NCI-H1048 (cell line): ENCODE data around the gene USP48.

Experiments
- DNase-seq: peaks from one replicate; lab custom pipeline; 2025; lab: John Stamatoyannopoulos, UW

Gene USP48

DNA sequence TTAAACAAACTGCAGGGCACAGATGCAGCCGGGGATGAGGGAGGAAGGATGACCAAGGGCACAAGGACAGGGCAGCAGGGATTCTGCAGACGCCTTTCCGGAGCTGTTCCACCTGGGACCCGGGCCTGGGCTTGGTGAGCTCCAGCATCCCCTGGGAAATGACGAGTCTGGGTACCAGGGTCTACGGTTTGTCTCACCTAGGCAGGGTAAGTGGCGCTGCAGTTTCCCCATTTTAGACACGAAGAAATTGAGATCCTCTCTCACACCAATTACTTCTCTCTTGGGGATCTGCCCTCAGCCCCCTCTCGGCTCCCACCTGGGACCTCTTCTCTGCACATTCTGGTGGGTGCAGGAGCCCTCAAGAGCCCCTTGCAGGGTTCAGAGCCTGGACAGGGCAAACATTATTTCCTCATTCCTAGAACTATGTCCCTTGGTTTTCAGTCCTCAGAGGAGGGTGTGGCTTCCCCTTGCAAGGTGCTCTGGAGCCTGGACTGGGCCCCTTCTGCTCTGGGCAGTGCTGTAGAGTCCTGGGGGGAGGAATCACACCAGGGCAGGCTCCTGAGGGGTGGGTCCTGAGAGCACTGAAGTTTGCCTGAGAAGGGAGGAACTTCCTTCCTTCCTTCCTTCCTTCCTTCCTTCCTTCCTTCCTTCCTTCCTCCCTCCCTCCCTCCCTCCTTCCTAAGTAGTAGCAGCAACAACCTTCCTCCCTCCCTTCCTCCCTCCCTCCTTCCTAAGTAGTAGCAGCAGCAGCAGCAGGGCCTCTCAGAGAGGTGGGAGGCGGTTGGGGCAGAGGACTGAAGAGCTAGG lies 129.8 kb downstream of the USP48 start:
- no peak for DNase-seq

DNA sequence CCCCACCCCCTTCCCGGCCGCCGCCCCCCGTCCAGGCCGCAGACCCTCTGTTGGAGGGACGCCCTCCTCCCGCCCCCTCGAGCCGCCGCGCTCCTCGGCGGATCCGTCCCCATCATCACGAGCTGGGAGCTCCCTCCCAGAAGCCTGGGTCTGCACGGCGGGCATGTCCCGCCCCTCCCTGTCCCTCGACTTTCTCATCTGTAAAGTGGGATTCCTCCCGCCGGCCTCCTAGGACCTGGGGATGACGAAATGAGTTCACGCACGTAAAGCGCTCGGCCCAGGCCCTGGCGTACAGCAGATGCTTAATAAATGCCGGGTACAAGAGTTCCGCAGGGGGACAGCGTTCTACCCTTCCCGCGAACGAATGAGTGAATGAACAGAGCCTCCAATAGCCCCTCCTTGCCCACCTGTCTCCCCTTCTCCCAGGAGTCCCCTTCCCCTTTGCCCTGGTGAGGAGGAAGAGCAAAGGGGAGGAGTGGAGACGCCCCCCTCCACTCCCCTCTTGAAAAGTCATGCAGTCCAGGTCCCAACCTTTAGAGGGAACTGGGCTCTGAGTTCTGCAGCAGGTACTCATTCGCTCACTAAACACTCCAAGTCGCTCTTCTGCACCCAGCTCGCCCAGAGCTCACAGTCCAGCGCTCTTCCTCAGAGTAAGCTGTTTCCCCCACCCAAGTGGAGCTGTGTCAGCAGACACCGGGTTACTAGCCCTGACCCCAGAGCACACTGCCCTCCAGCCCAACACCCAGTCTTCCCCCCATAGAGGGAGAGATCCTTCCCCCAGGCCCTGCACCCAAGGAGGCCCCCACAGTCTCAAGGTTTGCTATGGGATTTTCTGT lies 130.6 kb downstream of the USP48 start:
- no peak for DNase-seq

DNA sequence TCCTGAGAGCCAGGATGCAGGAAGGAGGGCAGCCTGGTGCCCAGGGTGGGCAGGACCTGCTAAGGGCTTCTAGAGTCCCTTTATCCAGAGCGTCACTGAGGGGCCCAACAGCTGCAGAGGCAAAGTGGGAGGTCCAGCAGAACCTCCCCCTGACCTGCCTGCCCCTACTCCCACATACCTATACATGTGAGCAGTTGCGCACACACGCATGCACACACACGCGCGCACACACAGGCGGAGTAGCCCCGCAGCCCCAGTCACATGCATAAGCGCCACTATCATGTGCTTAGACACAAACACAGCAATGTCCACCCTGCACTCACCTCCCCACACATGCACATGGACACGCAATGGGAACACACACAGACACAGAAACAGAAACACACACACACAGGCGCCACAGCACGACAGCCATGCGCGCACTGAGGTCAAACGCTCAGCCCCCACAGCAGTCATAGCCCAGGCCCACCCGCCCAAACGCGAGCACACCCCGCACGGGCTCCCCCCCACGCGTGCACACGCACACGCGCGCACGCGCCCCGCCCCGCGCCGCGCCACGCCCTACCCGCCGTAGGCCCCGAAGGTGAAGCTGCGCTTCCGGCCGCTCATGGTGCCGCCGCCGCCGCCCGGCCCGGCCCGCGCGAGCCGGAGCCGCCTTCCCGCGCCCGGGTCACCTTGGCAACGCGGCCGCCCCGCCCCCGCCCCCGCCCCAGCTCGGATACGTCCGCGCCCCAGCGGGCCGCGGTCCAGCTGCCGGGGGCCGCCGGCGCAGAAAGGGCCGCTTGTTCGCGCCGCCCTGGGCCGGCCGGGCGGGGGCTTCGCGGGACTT lies 131.5 kb downstream of the USP48 start:
- no peak for DNase-seq

DNA sequence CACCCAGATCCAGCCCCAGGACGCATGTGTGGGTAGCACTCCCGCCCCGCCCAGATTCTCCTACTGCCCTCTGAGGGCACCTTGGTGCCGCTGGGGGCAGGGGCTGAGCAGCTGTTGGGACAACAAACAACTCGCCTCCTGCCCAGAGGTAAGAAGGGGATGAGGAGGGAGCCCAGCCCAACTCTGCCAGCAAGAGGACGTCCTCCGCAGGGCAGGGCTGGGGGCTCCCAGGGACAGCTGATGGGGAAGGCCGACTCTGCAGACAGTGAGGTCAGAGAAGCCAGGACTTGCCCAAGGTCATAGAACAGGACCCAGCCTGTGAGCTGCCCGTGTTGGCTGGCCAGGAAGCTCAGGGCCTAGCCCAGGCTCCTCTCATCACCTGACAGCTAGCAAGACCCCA lies 132.5 kb downstream of the USP48 start:
- no peak for DNase-seq

DNA sequence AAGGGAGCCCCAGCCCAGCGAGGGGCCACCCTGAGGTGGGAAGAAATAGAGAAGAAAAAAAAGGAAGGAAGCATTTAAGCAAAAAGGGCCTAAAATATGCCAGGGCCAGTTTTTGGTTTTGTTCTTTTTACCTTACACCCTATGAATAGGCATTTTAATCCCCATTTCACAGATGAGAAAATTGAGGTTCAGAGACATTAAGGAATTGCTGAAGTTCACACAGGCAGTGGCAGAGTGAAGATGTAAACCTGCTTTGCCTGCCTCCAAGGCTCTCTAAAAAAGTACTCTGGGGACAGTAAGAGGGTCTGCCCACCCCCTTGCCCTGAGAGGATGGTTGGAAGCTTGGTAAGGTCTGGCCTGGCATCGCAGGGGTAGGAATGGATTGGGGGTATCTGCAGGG lies 133.6 kb downstream of the USP48 start:
- DNase-seq = no peak

DNA sequence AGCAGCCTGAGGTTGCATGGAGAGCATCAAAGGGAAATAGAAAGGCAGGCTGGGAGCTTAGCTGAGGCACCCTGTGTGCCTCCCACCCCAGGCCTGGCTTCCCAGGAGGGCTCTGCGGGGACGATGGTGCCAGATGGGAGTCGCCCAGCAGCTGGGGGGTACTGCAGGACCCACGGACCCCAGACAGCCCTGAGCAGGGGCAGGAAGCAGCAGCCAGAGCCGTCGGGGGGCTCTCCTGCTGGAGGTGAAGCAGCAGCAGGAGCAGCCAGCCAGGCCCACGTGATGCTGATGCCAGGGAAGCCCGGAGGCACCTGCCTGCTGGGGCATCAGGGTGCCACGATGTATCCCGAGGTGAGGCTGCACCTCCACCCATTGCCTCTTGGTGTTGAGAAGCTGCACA lies 134.2 kb downstream of the USP48 start:
- DNase-seq = no peak

DNA sequence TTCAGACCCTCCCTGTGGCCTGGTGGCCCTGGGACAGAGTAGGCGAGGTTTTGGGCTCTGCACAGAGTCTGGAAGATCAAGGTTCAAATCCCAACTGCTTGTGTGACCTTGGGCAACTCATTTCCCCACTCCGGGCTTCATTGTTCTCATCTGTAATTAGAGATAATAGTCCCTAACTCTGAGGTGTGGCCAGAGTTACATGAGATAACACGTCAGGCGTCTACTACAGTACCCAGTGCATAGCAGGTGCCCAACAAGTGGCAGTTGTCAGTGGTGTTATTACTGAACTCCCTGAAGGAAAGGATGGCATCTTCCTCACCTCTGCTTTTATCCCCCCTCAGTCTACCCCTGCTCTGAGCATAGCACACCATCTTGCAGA lies 134.6 kb downstream of the USP48 start:
- no peak for DNase-seq

DNA sequence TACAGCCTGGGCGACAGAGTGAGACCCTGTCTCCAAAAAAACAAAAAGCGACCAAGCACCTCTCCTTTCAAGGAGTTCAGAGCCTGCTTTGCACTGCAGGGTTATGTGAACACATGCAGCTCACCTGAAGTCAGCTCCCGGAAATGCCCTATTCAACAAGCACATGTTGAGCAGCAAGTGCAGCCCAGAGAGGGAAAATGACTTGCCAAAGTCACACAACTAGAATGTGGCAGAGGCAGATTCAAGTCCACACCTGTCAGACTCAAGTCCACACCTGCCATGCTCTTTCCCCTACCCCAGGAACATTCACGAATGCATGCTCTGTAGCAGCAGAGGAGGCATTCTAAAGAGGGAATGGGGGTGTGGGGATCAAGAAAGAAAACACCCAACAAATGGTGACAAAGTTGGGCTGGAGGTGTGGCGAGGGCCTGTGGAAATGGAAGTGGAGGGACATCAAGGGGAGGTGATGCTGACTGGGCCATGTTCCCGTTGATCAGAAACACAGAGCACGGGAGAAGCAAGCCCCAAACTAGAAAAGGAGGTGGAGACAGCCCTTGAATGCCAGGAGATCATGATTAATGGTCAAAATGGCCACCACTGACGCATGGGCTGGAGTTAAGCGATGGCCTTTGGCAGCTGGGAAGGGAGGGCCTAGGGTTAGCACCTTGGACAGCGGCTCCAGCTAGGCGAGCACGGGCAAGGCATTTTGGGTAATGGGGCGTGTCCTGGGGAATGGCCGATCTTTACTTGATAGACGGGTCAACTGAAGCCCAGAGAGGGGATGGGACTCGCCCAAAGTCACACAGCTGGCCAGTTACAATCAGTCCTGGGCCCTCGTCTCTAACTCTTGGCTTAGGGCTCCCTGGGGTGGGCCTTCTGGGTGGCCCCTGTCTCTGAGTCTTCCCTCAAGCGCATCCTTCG lies 135.3 kb downstream of the USP48 start:
- DNase-seq = no peak

DNA sequence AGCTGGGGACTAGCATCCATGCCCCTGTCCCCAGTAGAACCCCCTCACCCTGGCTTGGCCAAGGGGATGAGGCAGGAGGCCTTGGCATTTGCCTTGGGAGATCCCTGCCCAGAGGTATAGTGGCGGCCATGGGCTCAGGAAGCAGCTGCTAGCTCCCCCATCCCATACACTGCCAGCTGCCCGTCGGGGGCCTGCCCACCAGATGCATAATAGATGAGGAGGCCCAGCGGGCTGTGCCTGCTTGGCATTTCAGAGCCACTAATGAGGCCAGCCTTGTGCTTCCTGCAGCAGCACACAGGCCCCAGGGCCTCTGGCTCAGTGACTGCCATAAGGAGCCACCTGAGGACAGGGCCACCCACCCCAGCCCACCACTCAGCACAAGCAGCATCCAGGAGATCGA lies 137.4 kb downstream of the USP48 start:
- DNase-seq = no peak

DNA sequence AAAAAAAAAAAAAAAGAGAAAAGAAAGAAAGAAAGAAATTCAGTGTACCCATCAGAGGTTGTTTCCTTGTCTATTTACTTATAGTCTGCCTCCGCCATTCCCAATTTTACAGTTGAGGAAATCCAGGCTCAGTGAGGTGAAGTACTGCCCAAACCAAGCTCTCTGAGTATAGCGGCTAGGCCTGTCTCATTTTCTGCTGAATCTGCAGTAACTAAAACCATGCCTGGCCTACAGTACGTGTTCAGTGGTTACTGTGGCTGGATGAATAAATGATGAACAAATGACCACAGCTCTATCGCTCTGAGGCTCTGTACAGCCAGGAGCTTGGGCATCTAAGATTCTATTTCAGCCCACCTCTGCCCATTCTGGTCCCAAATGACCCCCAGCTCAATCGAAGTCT lies 138.0 kb downstream of the USP48 start:
- no peak for DNase-seq

DNA sequence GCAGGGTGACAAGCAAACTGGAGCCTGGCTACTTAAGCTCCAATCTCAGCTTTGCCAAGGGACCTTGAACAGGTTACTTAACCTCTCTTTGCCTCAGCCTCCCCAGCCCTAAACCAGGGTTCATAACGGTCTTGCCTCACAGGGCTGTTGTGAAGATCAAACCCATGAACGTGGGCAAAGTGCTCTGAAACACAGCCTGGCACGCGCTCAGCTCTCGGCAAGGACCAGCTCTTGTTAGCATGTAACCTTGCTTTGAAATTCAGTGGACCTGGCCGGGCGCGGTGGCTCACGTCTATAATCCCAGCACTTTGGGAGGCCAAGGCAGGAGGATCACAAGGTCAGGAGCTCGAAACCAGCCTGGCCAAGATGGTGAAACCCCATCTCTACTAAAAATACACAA lies 138.6 kb downstream of the USP48 start:
- DNase-seq = no peak

DNA sequence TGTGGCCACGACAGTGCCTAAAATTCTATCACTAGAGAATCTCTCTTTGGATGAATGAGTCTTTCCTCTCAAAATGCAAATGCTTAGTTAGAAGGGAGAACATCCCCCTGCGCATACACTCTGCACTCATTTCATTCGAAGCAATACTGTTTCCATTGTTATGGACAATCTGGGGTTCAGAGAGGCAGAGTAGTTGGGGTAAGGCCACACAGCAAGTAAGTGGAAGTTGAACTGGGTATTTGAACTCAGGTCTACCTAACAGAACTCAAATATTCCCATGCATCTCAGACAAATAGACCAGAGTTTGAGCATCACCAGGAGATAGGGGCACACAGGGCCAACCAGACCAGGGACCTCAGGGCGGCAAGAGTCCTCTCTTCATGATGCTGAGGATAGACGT lies 139.3 kb downstream of the USP48 start:
- no peak for DNase-seq

DNA sequence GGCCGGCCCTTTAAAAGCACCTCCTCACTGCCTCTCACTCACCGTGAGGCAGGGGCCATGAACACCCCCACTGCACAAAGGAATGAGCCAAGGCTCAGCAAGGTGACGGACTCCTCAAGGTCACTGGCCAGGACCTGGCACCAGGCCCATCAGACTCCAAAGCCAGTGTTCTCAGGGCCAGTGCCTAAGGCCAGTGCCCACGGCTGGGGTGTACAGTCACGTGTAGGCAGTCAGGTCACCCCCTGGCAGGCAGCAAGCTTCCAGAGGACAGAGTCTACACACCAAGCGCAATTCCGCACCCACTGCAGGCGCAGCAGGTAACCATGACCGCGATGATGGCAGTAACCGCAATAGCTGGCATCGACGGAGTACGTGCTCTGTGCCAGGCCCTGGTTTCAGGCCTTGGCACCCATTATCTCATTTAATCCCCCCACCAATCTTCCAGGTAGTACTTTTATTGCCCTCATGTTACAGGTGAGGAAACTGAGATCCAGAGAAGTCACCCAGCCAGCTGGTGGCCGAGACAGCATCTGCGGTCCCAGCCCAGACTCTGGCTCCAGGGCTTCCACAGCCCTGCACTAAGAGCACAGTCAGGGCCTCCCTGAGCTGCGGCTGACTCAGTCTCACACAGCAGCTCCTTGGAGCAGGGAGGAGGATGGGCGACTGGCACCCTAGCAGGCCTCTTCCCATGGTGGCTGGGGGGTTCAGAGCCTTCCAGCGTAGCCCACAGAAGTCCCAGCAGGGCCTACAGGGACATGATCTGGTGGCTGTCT lies 140.8 kb downstream of the USP48 start:
- DNase-seq = no peak

DNA sequence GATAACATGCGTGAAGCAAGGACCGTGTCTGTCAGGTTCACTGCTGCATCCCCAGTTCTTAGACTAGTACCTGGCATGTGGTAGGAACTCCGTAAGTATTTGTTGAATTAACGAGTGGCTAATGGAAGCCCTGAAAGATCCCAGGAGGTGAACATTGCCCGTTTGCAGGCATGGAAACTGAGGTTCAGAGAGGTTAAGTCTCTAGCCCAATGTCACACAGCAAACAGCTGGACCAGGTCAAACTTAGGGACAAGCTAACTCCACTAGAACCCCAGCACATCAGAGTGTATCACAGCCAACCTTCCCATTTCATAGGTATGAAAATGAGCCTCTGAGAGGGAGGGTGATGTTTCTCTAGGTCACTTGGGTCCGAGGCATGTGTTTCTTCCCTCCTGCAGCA lies 141.4 kb downstream of the USP48 start:
- DNase-seq = no peak

DNA sequence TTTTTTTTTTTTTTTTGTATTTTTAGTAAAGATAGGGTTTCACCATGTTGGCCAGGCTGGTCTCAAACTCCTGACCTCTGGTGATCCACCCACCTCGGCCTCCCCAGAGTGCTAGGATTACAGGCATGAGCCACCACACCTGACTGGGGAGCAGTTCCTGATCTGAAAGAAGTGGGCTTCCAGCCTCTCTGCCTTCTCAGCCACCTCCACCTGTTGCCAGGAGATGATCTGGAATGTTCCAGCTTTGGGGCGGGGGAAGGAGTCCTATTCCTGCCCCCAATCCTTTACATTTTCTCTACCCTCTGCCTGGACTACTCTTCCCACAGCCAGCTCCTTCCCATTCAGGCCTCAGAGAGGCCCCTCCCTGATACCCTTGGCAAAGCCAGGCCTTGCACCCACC lies 141.9 kb downstream of the USP48 start:
- no peak for DNase-seq

DNA sequence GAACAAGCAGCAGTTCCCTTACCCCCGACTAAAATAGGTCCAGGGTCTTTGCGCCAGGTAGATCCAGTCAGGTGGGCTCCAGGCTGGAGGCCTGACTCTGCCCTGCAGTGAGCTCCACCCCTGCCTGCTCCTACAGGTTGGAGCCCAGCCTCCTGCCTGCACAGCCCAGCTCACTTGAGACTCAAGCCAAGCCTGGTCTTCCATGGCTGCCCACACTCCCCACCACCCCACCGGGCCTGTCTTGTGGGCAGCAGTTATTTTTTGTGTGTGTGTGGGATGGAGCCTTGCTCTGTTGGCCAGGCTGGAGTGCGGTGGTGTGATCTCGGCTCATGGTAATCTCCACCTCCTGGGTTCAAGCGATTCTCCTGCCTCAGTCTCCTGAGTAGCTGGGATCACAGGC lies 142.3 kb downstream of the USP48 start:
- no peak for DNase-seq

DNA sequence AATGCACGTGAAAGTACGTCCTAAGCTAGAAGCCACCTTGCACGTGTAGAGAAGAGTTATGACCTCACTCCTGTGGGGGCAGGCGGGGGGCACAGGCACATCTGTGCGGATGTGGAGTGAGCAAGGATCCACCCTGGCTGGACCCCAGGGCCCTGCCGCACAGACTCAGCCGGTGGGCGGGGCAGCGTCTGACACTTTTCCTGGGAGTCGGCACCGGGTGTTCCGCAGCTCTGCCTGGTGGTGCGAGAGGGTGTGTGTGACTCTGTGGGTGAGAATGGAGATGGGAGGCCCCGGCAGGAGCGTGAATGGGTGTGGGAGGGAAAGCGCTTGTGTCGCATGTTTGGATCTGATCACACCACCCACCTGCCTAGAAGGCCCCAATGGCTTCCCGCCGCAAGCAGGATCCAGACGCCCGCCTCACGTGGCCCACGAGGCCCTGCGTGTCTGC lies 143.3 kb downstream of the USP48 start:
- DNase-seq = no peak

DNA sequence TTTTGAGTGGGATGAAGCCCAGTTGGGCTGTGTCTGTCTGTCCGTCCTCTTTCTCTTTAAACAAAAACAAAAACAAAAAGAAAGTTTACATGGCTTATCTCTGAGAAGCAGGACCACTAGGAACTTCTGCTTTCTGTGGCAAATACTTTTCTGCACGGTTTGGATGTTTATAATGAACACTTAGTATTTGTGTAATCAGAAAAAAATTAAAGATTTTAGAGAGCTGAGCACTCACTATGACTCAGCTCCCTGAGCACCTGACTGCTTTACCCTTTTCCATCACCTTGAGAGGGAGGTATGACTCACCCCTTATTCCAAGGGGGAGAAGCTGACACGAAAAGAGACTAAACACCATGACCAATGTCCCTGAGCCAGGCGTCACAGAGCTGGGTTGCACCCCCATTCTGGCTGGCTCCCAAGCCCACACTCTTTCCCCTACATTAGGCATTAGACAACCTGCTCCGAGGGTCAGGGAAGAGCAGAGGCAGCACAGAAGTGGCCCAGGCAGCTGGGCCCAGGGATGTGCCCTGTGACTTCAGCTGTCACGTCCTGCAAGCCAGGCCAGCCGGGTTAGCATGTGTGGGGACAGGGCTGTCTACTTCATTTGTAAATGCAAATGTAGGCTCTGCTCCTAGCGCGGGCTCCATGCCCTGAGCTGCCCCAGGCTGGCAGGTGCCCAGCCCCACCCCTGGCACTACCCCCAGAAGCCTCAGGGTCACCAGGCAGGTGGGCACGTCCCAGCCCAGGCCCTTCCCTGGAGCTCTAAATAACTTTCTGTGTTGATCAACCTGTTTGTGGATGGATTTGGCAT lies 144.2 kb downstream of the USP48 start:
- DNase-seq = no peak

DNA sequence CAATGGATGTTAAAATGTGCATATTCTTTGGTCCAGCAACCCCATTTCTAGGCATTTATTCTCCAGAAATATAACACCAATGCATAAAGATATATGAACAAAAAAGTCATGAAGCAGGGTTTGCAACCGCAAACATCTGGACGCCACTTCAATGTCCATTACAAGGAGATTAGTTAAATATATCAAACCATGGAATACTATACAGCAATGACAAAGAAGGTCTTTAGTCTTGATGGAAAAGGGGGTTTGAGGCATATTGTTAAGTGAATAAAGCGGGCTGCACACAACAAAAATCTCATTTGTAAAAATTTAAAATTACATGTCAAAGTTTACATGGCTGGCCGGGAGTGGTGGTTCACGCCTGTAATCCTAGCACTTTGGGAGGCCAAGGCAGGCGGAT lies 145.4 kb downstream of the USP48 start:
- no peak for DNase-seq

DNA sequence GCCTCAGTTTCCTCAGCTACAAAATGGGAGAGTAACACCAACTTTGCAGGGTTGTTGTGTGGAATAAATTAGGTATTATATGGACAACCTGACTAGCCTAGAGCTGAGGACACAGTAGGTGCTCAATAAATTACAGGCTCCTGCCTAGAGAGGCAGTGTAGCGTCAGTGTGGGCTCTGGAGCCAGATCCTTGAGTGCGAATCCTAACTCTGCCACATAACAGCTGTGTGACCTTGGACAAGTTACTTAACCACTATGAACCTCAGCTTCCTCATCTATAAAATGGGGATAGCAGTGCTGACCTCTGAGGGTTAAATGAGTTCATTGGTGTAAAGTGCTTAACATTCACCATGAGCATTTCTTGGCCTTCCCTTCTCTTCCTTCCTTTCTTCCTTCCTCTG lies 146.9 kb downstream of the USP48 start:
- no peak for DNase-seq
